Body of pancreas (tissue), 4 donors: ENCODE results near the gene PDCD1LG2. TPM values are rescaled to one million over a fixed set of nuclear protein-coding genes. Genes with fewer than 3 reads are reported as not detected.
"Not testable (repeated sequence)": the region's sequence is repeated elsewhere in the genome, so short reads cannot be mapped to it uniquely, and the experiment has no call there.

Experiments used
- ATAC-seq: fragments of 150-250 bp; one replicate; pipeline ENCODE4 v1.9.1; 2016
- DNase-seq, 4 donors: peaks; one replicate each; pipeline ENCODE4 v3.0.0-alpha.2; 2019
- H3K27ac ChIP-seq, 4 donors: fragments of 200-600 bp; sonication (generic); 1 replicate in 3 of 4; 2 replicates in 1 of 4; pipeline versions ENCODE4 v1.5.1 to v1.6.1; 2016 to 2019; ENCODE audit warnings: mild to moderate bottlenecking in 1 of 4, mixed read lengths in 1 of 4, moderate library complexity in 1 of 4
- H3K27me3 ChIP-seq, 2 donors: fragments of 200-600 bp; sonication (generic); one replicate each; pipeline ENCODE4 v1.6.0; 2016; ENCODE audit warnings: mild to moderate bottlenecking in 1 of 2
- H3K36me3 ChIP-seq, 2 donors: fragments of 200-600 bp; sonication (generic); replicated peaks in 1 of 2; 2 replicates each; pipeline ENCODE4 v1.5.1; 2016; ENCODE audit warnings: low read depth in 2 of 2; ENCODE audit not compliant: insufficient read depth in 1 of 2
- H3K4me1 ChIP-seq: fragments of 200-600 bp; sonication (generic); one replicate; pipeline ENCODE4 v1.6.0; 2016
- H3K4me3 ChIP-seq, 2 donors: fragments of 200-600 bp; sonication (generic); 1 replicate in 1 of 2; 2 replicates in 1 of 2; pipeline ENCODE4 v1.5.1; 2016 to 2019
- H3K9me3 ChIP-seq, 3 donors: fragments of 200-600 bp; sonication (generic); 1 replicate in 2 of 3; 2 replicates in 1 of 3; pipeline ENCODE4 v1.5.1; 2016
- POLR2A ChIP-seq, 3 donors: fragments of 450-650 bp; IDR thresholded peaks; one replicate each; pipeline ENCODE4 v1.6.1; 2016; ENCODE audit warnings: antibody characterized with exemption in 3 of 3, mild to moderate bottlenecking in 2 of 3
- WGBS, 2 donors: methylation state at CpG; one replicate each; pipeline ENCODE4 v1.1.5; 2017; 5-methylcytosine and 5-hydroxymethylcytosine counted together
- intact Hi-C: fragments of 100-400 bp; cut with DNase I; formaldehyde crosslinking; loops from one replicate; pipeline ENCODE4 v1.15.1; 2023
- total RNA-seq, 2 donors: library from RNA; depleted of rRNA; stranded (reverse); fragments of >200 nt; gene quantifications; one replicate each; pipeline ENCODE4 v1.1.0, GENCODE V29; 2016
- TF ChIP-seq, protein P1 (sequence below), 7 experiments: fragments of 450-650 bp in 4 of 7; fragments of 200-600 bp in 3 of 7; sonication (generic) in 3 of 7; IDR thresholded peaks; one replicate each; pipeline ENCODE4 v1.5.1; 2016 to 2019; ENCODE audit warnings: antibody characterized with exemption in 7 of 7

Gene PDCD1LG2
- total RNA-seq, 2 donors from 2014 or later = 0.99 to 1.3 TPM

DNA sequence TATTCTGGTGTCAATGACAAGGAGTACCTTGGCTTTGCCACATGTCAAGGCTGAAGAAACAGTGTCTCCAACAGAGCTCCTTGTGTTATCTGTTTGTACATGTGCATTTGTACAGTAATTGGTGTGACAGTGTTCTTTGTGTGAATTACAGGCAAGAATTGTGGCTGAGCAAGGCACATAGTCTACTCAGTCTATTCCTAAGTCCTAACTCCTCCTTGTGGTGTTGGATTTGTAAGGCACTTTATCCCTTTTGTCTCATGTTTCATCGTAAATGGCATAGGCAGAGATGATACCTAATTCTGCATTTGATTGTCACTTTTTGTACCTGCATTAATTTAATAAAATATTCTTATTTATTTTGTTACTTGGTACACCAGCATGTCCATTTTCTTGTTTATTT, 40.2 kb upstream of the PDCD1LG2 start:
- H3K9me3 ChIP-seq = no peaks in the 10 kb centered on the region
- no peak overlapping the region for H3K27ac ChIP-seq
- no peaks in the 10 kb centered on the region for H3K4me1 ChIP-seq
- 68 to 77% methylated on average over 1 of the region's 1 CpG for WGBS, 2 donors
- DNase-seq (no peak), ATAC-seq (no peak)
- no peaks in the 10 kb centered on the region for H3K27me3 ChIP-seq
- H3K4me3 ChIP-seq = no peak overlapping the region
- H3K36me3 ChIP-seq = peaks cover 0 to 6% of the 10 kb centered on the region in 2 donors
- no peak for TF ChIP-seq POLR2A (IDR thresholded peaks at IDR 0.05)
- TF ChIP-seq, protein P1, sequence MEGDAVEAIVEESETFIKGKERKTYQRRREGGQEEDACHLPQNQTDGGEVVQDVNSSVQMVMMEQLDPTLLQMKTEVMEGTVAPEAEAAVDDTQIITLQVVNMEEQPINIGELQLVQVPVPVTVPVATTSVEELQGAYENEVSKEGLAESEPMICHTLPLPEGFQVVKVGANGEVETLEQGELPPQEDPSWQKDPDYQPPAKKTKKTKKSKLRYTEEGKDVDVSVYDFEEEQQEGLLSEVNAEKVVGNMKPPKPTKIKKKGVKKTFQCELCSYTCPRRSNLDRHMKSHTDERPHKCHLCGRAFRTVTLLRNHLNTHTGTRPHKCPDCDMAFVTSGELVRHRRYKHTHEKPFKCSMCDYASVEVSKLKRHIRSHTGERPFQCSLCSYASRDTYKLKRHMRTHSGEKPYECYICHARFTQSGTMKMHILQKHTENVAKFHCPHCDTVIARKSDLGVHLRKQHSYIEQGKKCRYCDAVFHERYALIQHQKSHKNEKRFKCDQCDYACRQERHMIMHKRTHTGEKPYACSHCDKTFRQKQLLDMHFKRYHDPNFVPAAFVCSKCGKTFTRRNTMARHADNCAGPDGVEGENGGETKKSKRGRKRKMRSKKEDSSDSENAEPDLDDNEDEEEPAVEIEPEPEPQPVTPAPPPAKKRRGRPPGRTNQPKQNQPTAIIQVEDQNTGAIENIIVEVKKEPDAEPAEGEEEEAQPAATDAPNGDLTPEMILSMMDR (IDR thresholded peaks at IDR 0.05) = no peak
- intact Hi-C loops = no loop called here

- DNase-seq = no peak
- no peaks in the 10 kb centered on the region for H3K4me1 ChIP-seq
- no peak overlapping the region for H3K27ac ChIP-seq
- peaks cover 0 to 6% of the 10 kb centered on the region in 2 donors for H3K36me3 ChIP-seq
- TF ChIP-seq POLR2A (IDR thresholded peaks at IDR 0.05) = no peak
- TF ChIP-seq, protein P1 (IDR thresholded peaks at IDR 0.05) = no peak
- no peaks in the 10 kb centered on the region for H3K27me3 ChIP-seq
- WGBS, 2 donors = 86 to 87% methylated on average over 3 of the region's 3 CpGs
- intact Hi-C loops = no loop called here
- no peaks in the 10 kb centered on the region for H3K9me3 ChIP-seq
- no peak overlapping the region for H3K4me3 ChIP-seq
- no peak for ATAC-seq
Measured at GRCh38 chr9:5470816-5471215, 39.5 kb upstream of the PDCD1LG2 start.

DNA sequence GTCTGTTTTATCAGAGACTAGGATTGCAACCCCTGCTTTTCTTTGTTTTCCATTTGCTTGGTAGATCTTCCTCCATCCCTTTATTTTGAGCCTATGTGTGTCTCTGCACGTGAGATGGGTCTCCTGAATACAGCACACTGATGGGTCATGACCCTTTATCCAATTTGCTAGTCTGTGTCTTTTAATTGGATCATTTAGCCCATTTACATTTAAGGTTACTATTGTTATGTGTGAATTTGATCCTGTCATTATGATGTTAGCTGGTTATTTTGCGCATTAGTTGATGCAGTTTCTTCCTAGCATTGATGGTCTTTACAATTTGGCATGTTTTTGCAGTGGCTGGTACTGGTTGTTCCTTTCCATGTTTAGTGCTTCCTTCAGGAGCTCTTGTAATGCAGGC, 34.7 kb upstream of the PDCD1LG2 start:
- intact Hi-C loops, H3K9me3 ChIP-seq, H3K4me3 ChIP-seq, DNase-seq, H3K4me1 ChIP-seq, H3K27me3 ChIP-seq, H3K36me3 ChIP-seq, ATAC-seq, H3K27ac ChIP-seq: not testable (repeated sequence)
- WGBS, 2 donors = 76 to 78% methylated on average over 2 of the region's 2 CpGs

DNA sequence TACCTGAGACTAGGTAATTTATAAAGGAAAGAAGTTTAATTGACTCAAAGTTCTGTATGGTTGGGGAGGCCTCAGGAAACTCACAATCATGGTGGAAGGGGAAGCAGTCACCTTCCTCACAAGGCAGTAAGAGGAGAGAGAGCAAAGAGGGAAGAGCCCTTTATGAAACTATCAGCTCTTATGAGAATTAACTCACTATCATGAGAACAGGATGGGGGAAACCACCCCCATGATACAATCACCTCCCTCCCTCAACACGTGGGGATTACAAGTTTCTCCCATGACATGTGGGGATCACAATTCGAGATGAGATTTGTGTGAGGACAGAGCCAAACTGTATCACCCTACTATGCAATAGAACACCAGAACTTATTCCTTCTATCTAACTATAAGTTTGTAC, 32.1 kb upstream of the PDCD1LG2 start:
- ATAC-seq = no peak
- no peak overlapping the region for H3K27ac ChIP-seq
- intact Hi-C loops = no loop called here

DNA sequence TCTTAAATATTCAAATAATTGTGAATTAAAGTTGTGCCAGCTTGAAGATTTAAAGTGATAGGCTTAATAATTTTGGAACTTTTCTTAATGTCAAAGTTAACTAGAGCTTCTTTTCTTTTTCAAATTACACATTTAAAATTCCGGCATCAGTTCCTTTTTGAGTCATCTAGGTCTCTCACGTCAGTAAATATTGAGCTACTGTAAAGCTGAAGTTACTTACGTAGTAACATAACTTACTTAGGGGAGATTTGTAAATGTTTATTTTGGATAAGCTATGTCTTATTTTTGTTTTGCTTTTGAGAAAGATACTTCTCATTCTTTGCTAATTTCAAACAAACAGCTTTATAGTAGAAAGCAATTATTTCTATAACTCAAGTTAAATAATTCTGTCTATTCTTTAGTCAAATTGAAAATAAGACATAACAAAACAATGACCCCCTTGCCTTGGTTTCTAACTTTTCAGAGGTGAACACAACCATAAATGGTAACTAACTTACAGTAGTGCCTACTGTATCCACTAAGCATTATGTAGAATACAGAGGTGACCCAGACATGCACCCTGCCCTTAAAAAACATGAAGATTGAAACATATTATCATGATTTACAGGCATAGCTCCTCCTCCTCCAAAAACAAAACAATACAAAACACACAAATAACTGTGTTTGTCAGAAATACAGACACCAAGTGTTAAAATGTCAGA, 30.2 kb upstream of the PDCD1LG2 start:
- no peaks in the 10 kb centered on the region for H3K36me3 ChIP-seq
- H3K27me3 ChIP-seq = no peaks in the 10 kb centered on the region
- intact Hi-C loops = no loop called here
- TF ChIP-seq, protein P1 (IDR thresholded peaks at IDR 0.05) = no peak
- TF ChIP-seq POLR2A (IDR thresholded peaks at IDR 0.05) = no peak
- DNase-seq = no peak
- no peaks in the 10 kb centered on the region for H3K9me3 ChIP-seq
- no peak for ATAC-seq
- no peak overlapping the region for H3K27ac ChIP-seq
- whole genome bisulfite sequencing, 2 donors = 70 to 72% methylated on average over 3 of the region's 3 CpGs
- H3K4me3 ChIP-seq = no peak overlapping the region
- no peaks in the 10 kb centered on the region for H3K4me1 ChIP-seq

More for the DNA sequence above, 32.1 kb upstream of the PDCD1LG2 start:
- TF ChIP-seq, protein P1 (IDR thresholded peaks at IDR 0.05) = no peak
- no peak for TF ChIP-seq POLR2A (IDR thresholded peaks at IDR 0.05)
- WGBS, 2 donors = 59 to 70% methylated on average over 2 of the region's 2 CpGs
- no peaks in the 10 kb centered on the region for H3K27me3 ChIP-seq
- no peaks in the 10 kb centered on the region for H3K9me3 ChIP-seq
- H3K4me1 ChIP-seq = no peaks in the 10 kb centered on the region
- H3K4me3 ChIP-seq = no peak overlapping the region
- H3K36me3 ChIP-seq = no peaks in the 10 kb centered on the region
- DNase-seq = no peak
